ENCODE results near the gene LDLRAD3.

LDLRAD3 gene

GRCh38 chr11:35954205-35954604 is 10.3 kb downstream of the LDLRAD3 start:
- no peak for DNase-seq (ENCODE audit: low read depth, low spot score)

GRCh38 chr11:35955636-35956035 is 11.8 kb downstream of the LDLRAD3 start:
- DNase-seq (ENCODE audit: low read depth, low spot score): no peak

- DNase-seq (ENCODE audit: low read depth, low spot score): no peak
Observed at GRCh38 chr11:35962369-35963138, 18.7 kb downstream of the LDLRAD3 start.

GRCh38 chr11:35963911-35964310 is 20.0 kb downstream of the LDLRAD3 start:
- no peak for DNase-seq (ENCODE audit: low read depth, low spot score)

- DNase-seq (ENCODE audit: low read depth, low spot score): no peak
Observed at GRCh38 chr11:35964841-35965240, 21.0 kb downstream of the LDLRAD3 start.

GRCh38 chr11:35967042-35967441 is 23.2 kb downstream of the LDLRAD3 start:
- no peak for DNase-seq (ENCODE audit: low read depth, low spot score)

- no peak for DNase-seq (ENCODE audit: low read depth, low spot score)
Observed at GRCh38 chr11:35968386-35969088, 24.7 kb downstream of the LDLRAD3 start.

- DNase-seq (ENCODE audit: low read depth, low spot score): no peak
Observed at GRCh38 chr11:35969089-35970042, 25.5 kb downstream of the LDLRAD3 start.

- DNase-seq (ENCODE audit: low read depth, low spot score): no peak
Observed at GRCh38 chr11:35970445-35970844, 26.6 kb downstream of the LDLRAD3 start.

GRCh38 chr11:35971841-35972422 is 28.1 kb downstream of the LDLRAD3 start:
- no peak for DNase-seq (ENCODE audit: low read depth, low spot score)

GRCh38 chr11:35974882-35975589 is 31.2 kb downstream of the LDLRAD3 start:
- no peak for DNase-seq (ENCODE audit: low read depth, low spot score)

GRCh38 chr11:35976434-35976833 is 32.6 kb downstream of the LDLRAD3 start:
- no peak for DNase-seq (ENCODE audit: low read depth, low spot score)

- no peak for DNase-seq (ENCODE audit: low read depth, low spot score)
Observed at GRCh38 chr11:35978183-35978582, 34.3 kb downstream of the LDLRAD3 start.

- DNase-seq (ENCODE audit: low read depth, low spot score): no peak
Observed at GRCh38 chr11:35978891-35979290, 35.0 kb downstream of the LDLRAD3 start.

GRCh38 chr11:35980686-35981390 is 37.0 kb downstream of the LDLRAD3 start:
- no peak for DNase-seq (ENCODE audit: low read depth, low spot score)

GRCh38 chr11:35981581-35981980 is 37.7 kb downstream of the LDLRAD3 start:
- DNase-seq (ENCODE audit: low read depth, low spot score): no peak

GRCh38 chr11:35982061-35982460 is 38.2 kb downstream of the LDLRAD3 start:
- DNase-seq (ENCODE audit: low read depth, low spot score): no peak

- DNase-seq (ENCODE audit: low read depth, low spot score): no peak
Observed at GRCh38 chr11:35983981-35984380, 40.1 kb downstream of the LDLRAD3 start.

- no peak for DNase-seq (ENCODE audit: low read depth, low spot score)
Observed at GRCh38 chr11:35986947-35987346, 43.1 kb downstream of the LDLRAD3 start.

GRCh38 chr11:35990170-35990569 is 46.3 kb downstream of the LDLRAD3 start:
- DNase-seq (ENCODE audit: low read depth, low spot score): no peak
